Measurements from ENCODE around the gene S100A9. TPM values are rescaled to one million over a fixed set of nuclear protein-coding genes. Genes with fewer than 3 reads are reported as not detected.

The S100A9 gene
- total RNA-seq, 1 experiment from 2014 or later: 559 TPM

DNA sequence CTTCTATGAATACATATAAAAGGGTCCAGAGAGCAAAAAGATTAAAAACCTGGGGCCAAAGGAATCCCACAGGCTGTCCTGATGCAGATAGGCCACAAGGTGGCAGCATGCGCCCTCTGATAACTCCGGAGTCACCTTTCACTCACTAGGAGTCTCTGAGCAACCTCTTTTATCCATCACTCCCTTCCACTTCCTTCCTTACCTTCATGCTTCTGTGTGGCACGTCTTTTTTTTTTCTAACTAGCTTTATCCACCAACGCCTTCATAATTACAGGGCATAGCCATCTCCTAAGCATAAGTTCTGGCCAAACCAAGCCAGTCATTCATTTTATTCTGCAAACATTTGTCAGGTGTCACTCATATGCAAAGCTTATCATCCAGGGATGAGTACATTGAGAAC, 5.1 kb upstream of the S100A9 start:
- DNase-seq: peak; percentile 89

DNA sequence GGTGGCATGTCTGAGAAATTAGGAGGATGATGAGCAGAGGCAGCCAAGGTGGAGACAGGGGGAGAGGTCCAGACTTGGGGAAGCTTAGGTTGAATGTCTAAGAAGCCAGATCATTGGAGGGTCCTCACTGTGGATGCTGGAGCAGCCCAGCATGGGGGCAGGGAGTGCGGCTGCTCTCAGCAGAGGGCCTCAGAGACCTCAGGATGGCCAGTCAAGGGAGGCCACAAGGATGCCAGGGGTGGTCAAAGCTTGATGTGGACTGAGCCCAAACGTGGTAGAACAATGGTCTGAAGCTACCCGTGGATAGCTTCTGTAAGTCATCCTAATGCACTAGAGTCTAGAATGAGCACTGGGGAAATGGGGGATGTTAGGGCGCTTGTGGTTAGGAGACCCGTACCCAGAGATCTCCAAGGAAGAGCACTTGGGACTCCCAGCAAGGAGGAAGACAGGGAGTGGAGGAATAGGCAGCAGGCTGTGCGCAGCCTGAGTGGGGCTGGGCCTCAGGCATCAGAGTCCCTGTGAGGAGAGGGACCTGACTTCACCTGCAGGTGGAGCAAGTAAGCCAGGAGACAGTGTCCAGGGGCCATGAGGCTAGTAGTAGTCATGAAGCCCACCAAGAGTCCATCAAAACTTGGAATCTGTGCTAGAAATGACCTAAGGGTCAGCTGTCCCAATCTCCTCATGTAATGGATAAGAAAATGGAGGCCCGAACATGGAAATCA, 4.3 kb upstream of the S100A9 start:
- H3K36me3 ChIP-seq (ENCODE audit: low read depth, low read length): no peaks in the 10 kb centered on the region
- no TSS peak for BruUV-seq (replicated peaks)
- no peaks in the 10 kb centered on the region for H4K20me1 ChIP-seq (ENCODE audit: low read length)
- TF ChIP-seq, protein P1, sequence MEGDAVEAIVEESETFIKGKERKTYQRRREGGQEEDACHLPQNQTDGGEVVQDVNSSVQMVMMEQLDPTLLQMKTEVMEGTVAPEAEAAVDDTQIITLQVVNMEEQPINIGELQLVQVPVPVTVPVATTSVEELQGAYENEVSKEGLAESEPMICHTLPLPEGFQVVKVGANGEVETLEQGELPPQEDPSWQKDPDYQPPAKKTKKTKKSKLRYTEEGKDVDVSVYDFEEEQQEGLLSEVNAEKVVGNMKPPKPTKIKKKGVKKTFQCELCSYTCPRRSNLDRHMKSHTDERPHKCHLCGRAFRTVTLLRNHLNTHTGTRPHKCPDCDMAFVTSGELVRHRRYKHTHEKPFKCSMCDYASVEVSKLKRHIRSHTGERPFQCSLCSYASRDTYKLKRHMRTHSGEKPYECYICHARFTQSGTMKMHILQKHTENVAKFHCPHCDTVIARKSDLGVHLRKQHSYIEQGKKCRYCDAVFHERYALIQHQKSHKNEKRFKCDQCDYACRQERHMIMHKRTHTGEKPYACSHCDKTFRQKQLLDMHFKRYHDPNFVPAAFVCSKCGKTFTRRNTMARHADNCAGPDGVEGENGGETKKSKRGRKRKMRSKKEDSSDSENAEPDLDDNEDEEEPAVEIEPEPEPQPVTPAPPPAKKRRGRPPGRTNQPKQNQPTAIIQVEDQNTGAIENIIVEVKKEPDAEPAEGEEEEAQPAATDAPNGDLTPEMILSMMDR (conservative IDR thresholded peaks at IDR 0.05; ENCODE audit: low read depth, low read length): peak; percentile 90
- TF ChIP-seq EZH2 (IDR thresholded peaks at IDR 0.05; ENCODE audit: low read length, unreplicated experiment): no peak
- H3K79me2 ChIP-seq (ENCODE audit: low read length): no peaks in the 10 kb centered on the region
- ChIA-PET POLR2A (ENCODE audit: unreplicated experiment) (interaction anchor here (0.6 kb wide), 1 partner anchor 215 kb away, joined by 3 read pairs; no protein-coding TSS in a partner anchor), CTCF (interaction anchor here (0.6 to 1.5 kb wide), 4 partner anchors 137 to 272 kb away, joined by 3 to 13 read pairs (median 5); no protein-coding TSS in a partner anchor)
- H3K4me1 ChIP-seq (ENCODE audit: insufficient read depth, low read length): peaks cover 42% of the 10 kb centered on the region
- peaks cover 4% of the 10 kb centered on the region for H3F3A ChIP-seq (ENCODE audit: low read length, unreplicated experiment)
- no peak overlapping the region for H3K4me2 ChIP-seq (ENCODE audit: low read length)
- no peak overlapping the region for H3K4me3 ChIP-seq (ENCODE audit: low read length)
- DNase-seq (peak; percentile 65), ATAC-seq (no peak)
- no peak overlapping the region for H3K9ac ChIP-seq (ENCODE audit: low read length)
- no peak overlapping the region for H3K27ac ChIP-seq (ENCODE audit: low read length)
- intact Hi-C loops (cut with micrococcal nuclease): loop anchor here (10.0 kb wide), 2 partner anchors 321 to 391 kb away; partner anchors contain the start of genes ILF2 and NPR1
- H3K27me3 ChIP-seq (ENCODE audit: low read length): peaks cover 33% of the 10 kb centered on the region
- no peaks in the 10 kb centered on the region for H3K9me2 ChIP-seq (replicated peaks; ENCODE audit: low read length)
- no peak overlapping the region for H2AFZ ChIP-seq (ENCODE audit: low read length)
- H3K9me3 ChIP-seq (ENCODE audit: low read length): no peaks in the 10 kb centered on the region

More for the DNA sequence above, 5.1 kb upstream of the S100A9 start:
- H3K27ac ChIP-seq (ENCODE audit: low read length): no peak overlapping the region
- no peaks in the 10 kb centered on the region for H3K9me2 ChIP-seq (replicated peaks; ENCODE audit: low read length)
- no peaks in the 10 kb centered on the region for H3K9me3 ChIP-seq (ENCODE audit: low read length)
- intact Hi-C loops (cut with micrococcal nuclease): loop anchor here (1.0 to 10.0 kb wide), 5 partner anchors 138 to 392 kb away; partner anchors contain the start of genes ILF2 and NPR1
- no TSS peak for BruUV-seq (replicated peaks)
- no peaks in the 10 kb centered on the region for H3K79me2 ChIP-seq (ENCODE audit: low read length)
- H4K20me1 ChIP-seq (ENCODE audit: low read length): no peaks in the 10 kb centered on the region
- POLR2A ChIA-PET (ENCODE audit: unreplicated experiment): interaction anchor here (0.5 to 0.6 kb wide), 2 partner anchors 115 to 571 kb away, joined by 3 to 4 read pairs; no protein-coding TSS in a partner anchor
- no peak overlapping the region for H3K4me2 ChIP-seq (ENCODE audit: low read length)
- TF ChIP-seq EZH2 (IDR thresholded peaks at IDR 0.05; ENCODE audit: low read length, unreplicated experiment) (no peak), EZH2phosphoT487 (IDR thresholded peaks at IDR 0.05; ENCODE audit: borderline replicate concordance, low read length) (no peak)
- TF ChIP-seq, protein P1 (conservative IDR thresholded peaks at IDR 0.05; ENCODE audit: low read depth, low read length): peak; percentile 97
- no peaks in the 10 kb centered on the region for H3K36me3 ChIP-seq (ENCODE audit: low read depth, low read length)
- H3K4me3 ChIP-seq (ENCODE audit: low read length): no peak overlapping the region
- ATAC-seq: peak; percentile 68
- no peak overlapping the region for H2AFZ ChIP-seq (ENCODE audit: low read length)
- peaks cover 34% of the 10 kb centered on the region for H3K4me1 ChIP-seq (ENCODE audit: insufficient read depth, low read length)
- CTCF ChIA-PET: interaction anchor here (0.7 kb wide), 1 partner anchor 273 kb away, joined by 3 read pairs; no protein-coding TSS in a partner anchor
- H3K27me3 ChIP-seq (ENCODE audit: low read length): peaks cover 41% of the 10 kb centered on the region
- no peak overlapping the region for H3K9ac ChIP-seq (ENCODE audit: low read length)
- H3F3A ChIP-seq (ENCODE audit: low read length, unreplicated experiment): peaks cover 4% of the 10 kb centered on the region
